Ovary (tissue), 9 donors: ENCODE data around the gene CDK16. TPM values are rescaled to one million over a fixed set of nuclear protein-coding genes. Genes with fewer than 3 reads are reported as not detected.

Experiments used
- DNase-seq, 5 donors: peaks; one replicate each; pipeline ENCODE4 v3.0.0-alpha.2; 2019 to 2020
- H3K27ac ChIP-seq, 2 donors: fragments of 200-600 bp; one replicate each; pipeline versions ENCODE4 v1.5.1 to v1.8.0; 2019 to 2022
- H3K27me3 ChIP-seq: fragments of 200-600 bp; one replicate; pipeline ENCODE4 v1.8.0; 2022
- H3K36me3 ChIP-seq: fragments of 200-600 bp; sonication (generic); one replicate; pipeline ENCODE4 v1.5.1; 2019
- H3K4me1 ChIP-seq: one replicate; pipeline ENCODE4 v1.8.1; 2013; ENCODE audit warnings: mild to moderate bottlenecking, moderate library complexity; ENCODE audit not compliant: insufficient read depth
- H3K4me3 ChIP-seq: fragments of 200-600 bp; sonication (generic); one replicate; pipeline ENCODE4 v1.5.1; 2017
- H3K9me3 ChIP-seq, 2 donors: fragments of 200-600 bp in 1 of 2; sonication (generic) in 1 of 2; one replicate each; pipeline versions ENCODE4 v1.5.1 to v1.8.1; 2013 to 2019; ENCODE audit warnings: mild to moderate bottlenecking in 1 of 2, moderate library complexity in 1 of 2
- CTCF ChIP-seq, 3 donors: fragments of 450-650 bp in 2 of 3; fragments of 200-600 bp in 1 of 3; IDR thresholded peaks; one replicate each; pipeline versions ENCODE4 v1.5.1 to v1.8.0; 2016 to 2022; ENCODE audit warnings: antibody characterized with exemption in 3 of 3, mild to moderate bottlenecking in 1 of 3
- EP300 ChIP-seq: sonication (generic); formaldehyde crosslinking; IDR thresholded peaks from one replicate; pipeline ENCODE4 v1.6.1; 2017; ENCODE audit warnings: antibody characterized with exemption
- POLR2A ChIP-seq: fragments of 450-650 bp; IDR thresholded peaks from one replicate; pipeline ENCODE4 v1.6.1; 2017; ENCODE audit warnings: antibody characterized with exemption, mild to moderate bottlenecking, moderate library complexity
- WGBS, 3 donors: extraction: QIAGEN DNeasy Blood & Tissue Kit in 1 of 3; methylation state at CpG; one replicate each; pipeline versions ENCODE4 v1.1.5 to v1.1.7; 2013 to 2017; 5-methylcytosine and 5-hydroxymethylcytosine counted together
- intact Hi-C, 4 donors: fragments of 100-400 bp; cut with DNase I; formaldehyde crosslinking; loops; one replicate each; pipeline versions ENCODE4 v1.11.0 to v1.15.1; 2022 to 2023
- polyA plus RNA-seq, 2 donors: library from polyadenylated mRNA; stranded (reverse); fragments of 200-250 nt in 1 of 2; fragments of 350-450 nt in 1 of 2; fragmentation: Illumina TruSeq in 1 of 2; extraction: RNeasy Lipid Tissue Mini Kit (QIAGEN cat#74804) in 1 of 2; gene quantifications; one replicate each; pipeline ENCODE4 v1.2.3, GENCODE V29; 2013 to 2014
- total RNA-seq, 7 donors: library from RNA; depleted of rRNA in 2 of 7; stranded (reverse); fragments of >200 nt in 2 of 7; fragmentation: NEBNext Ultra II Directional in 3 of 7; extraction: Animal tissue kit (Norgen Biotek cat#: 25700) in 3 of 7; gene quantifications; one replicate each; pipeline versions ENCODE4 v1.1.0 to v1.2.4, GENCODE V29; 2016 to 2023
- donor health status: DM: no; HTN: no; CAD: no; lungs with moderate emphysema.
- donor health status: DM: no; HTN: no; CAD: no.
- donor health status: Bipolar disorder and iron deficiency.
- donor health status: DM: yes; HTN: yes; CAD: no.
- donor health status: DM: no; HTN: no; CAD: no.
- donor health status: DM: yes; HTN: yes; CAD: no.

Gene CDK16
- total and polyA plus RNA-seq, 9 donors: 40.9 to 99.0 (median 69.8) TPM

- Histone ChIP-seq H3K36me3 (no peaks in the 10 kb centered on the region), H3K27ac (no peak overlapping the region), H3K27me3 (no peaks in the 10 kb centered on the region), H3K9me3 (no peaks in the 10 kb centered on the region), H3K4me1 (peaks cover 16% of the 10 kb centered on the region), H3K4me3 (no peak overlapping the region)
- DNase-seq: peak in 2 of 5 donors; percentile 18 to 31
- WGBS, 3 donors: 65 to 76% (median 75%) methylated on average over 4 of the region's 4 CpGs
- TF ChIP-seq CTCF (IDR thresholded peaks at IDR 0.05): no peak
- no peak for TF ChIP-seq POLR2A
- TF ChIP-seq EP300: no peak
- intact Hi-C loops: no loop called here
Measured at GRCh38 chrX:47221756-47222155, 3.3 kb downstream of the CDK16 start.

- 84 to 94% (median 93%) methylated on average over 10 of the region's 10 CpGs for WGBS, 3 donors
- no peaks in the 10 kb centered on the region for H3K36me3 ChIP-seq
- no peaks in the 10 kb centered on the region for H3K27me3 ChIP-seq
- H3K4me1 ChIP-seq: peaks cover 16% of the 10 kb centered on the region
- H3K9me3 ChIP-seq: no peaks in the 10 kb centered on the region
- TF ChIP-seq EP300: no peak
- no peak for TF ChIP-seq POLR2A
- TF ChIP-seq CTCF (IDR thresholded peaks at IDR 0.05): no peak
- intact Hi-C loops: no loop called here
- peak in 2 of 5 donors; percentile 16 to 24 for DNase-seq
- H3K4me3 ChIP-seq: no peak overlapping the region
- H3K27ac ChIP-seq: no peak overlapping the region
Measured at GRCh38 chrX:47222751-47223350, 4.4 kb downstream of the CDK16 start.

- Histone ChIP-seq H3K4me3 (no peak overlapping the region), H3K4me1 (peaks cover 16% of the 10 kb centered on the region), H3K27ac (no peak overlapping the region), H3K9me3 (no peaks in the 10 kb centered on the region), H3K36me3 (no peaks in the 10 kb centered on the region), H3K27me3 (no peaks in the 10 kb centered on the region)
- WGBS, 3 donors: 90 to 92% (median 92%) methylated on average over 13 of the region's 13 CpGs
- TF ChIP-seq CTCF (IDR thresholded peaks at IDR 0.05): no peak
- TF ChIP-seq POLR2A: no peak
- no peak for TF ChIP-seq EP300
- peak in 2 of 5 donors; percentile 9 to 26 for DNase-seq
- intact Hi-C loops: no loop called here
Measured at GRCh38 chrX:47223476-47224250, 5.2 kb downstream of the CDK16 start.

- DNase-seq: peak in 2 of 5 donors; percentile 13 to 22
- no peaks in the 10 kb centered on the region for H3K9me3 ChIP-seq
- intact Hi-C loops: no loop called here
- peaks cover 13% of the 10 kb centered on the region for H3K4me1 ChIP-seq
- TF ChIP-seq CTCF (IDR thresholded peaks at IDR 0.05) (no peak), EP300 (no peak), POLR2A (no peak)
- no peaks in the 10 kb centered on the region for H3K27me3 ChIP-seq
- 90 to 94% (median 93%) methylated on average over 17 of the region's 17 CpGs for WGBS, 3 donors
- H3K36me3 ChIP-seq: no peaks in the 10 kb centered on the region
- no peak overlapping the region for H3K4me3 ChIP-seq
- H3K27ac ChIP-seq: no peak overlapping the region
Measured at GRCh38 chrX:47224266-47224895, 5.9 kb downstream of the CDK16 start.
